Keratinocyte (primary cell): ENCODE measurements around the gene HAX1. TPM values are rescaled to one million over a fixed set of nuclear protein-coding genes. Genes with fewer than 3 reads are reported as not detected.
A peak's percentile ranks its signal among the peaks of the same experiment; 100 is the strongest.
"Not testable (repeated sequence)": the region's sequence is repeated elsewhere in the genome, so short reads cannot be mapped to it uniquely, and the experiment has no call there.

Experiments used
- DNase-seq: peaks from one replicate; pipeline ENCODE4 v3.0.0-alpha.2; 2011; ENCODE audit warnings: low read depth, missing footprints, low spot score
- FAIRE-seq: peaks from 2 replicates; lab custom pipeline; 2011; peaks lifted over from hg19 to GRCh38; lab: Jason Lieb, UNC
- H2AFZ ChIP-seq: 2 replicates; pipeline ENCODE4 v1.6.0; 2012; ENCODE audit warnings: low read length, control low read depth, inconsistent platforms; ENCODE audit not compliant: control insufficient read depth
- H3K27ac ChIP-seq: 2 replicates; pipeline ENCODE4 v1.5.1; 2011; ENCODE audit warnings: low read length; ENCODE audit not compliant: control insufficient read depth, insufficient read depth
- H3K27me3 ChIP-seq: 3 replicates; pipeline ENCODE4 v1.6.0; 2011; ENCODE audit warnings: low read length; ENCODE audit not compliant: control insufficient read depth, insufficient read depth; ENCODE audit errors: extremely low read depth
- H3K36me3 ChIP-seq, 2 experiments: 2 replicates in 1 of 2; 3 replicates in 1 of 2; pipeline ENCODE4 v1.5.1; 2011; ENCODE audit warnings: low read length in 2 of 2, mild to moderate bottlenecking in 1 of 2; ENCODE audit not compliant: control insufficient read depth in 2 of 2, insufficient read depth in 2 of 2; ENCODE audit errors: extremely low read depth in 1 of 2
- H3K4me1 ChIP-seq: 3 replicates; pipeline ENCODE4 v1.5.1; 2011; ENCODE audit warnings: low read length; ENCODE audit not compliant: control insufficient read depth, insufficient read depth; ENCODE audit errors: extremely low read depth
- H3K4me2 ChIP-seq: 3 replicates; pipeline ENCODE4 v1.6.0; 2011; ENCODE audit warnings: low read depth, low read length; ENCODE audit not compliant: control insufficient read depth, insufficient read depth; ENCODE audit errors: extremely low read depth
- H3K4me3 ChIP-seq, 3 experiments: fragments of 200-600 bp in 1 of 3; sonication (generic) in 1 of 3; 2 replicates in 2 of 3; 3 replicates in 1 of 3; pipeline ENCODE4 v1.5.1; 2011 to 2016; ENCODE audit warnings: low read length in 3 of 3, mild to moderate bottlenecking in 3 of 3, control low read depth in 2 of 3, inconsistent platforms in 1 of 3, low read depth in 1 of 3, mixed read lengths in 1 of 3, mixed run types in 1 of 3, moderate library complexity in 1 of 3; ENCODE audit not compliant: control insufficient read depth in 2 of 3, insufficient read depth in 2 of 3; ENCODE audit errors: extremely low read depth in 1 of 3
- H3K79me2 ChIP-seq: 2 replicates; pipeline ENCODE4 v1.6.0; 2012; ENCODE audit warnings: low read length; ENCODE audit not compliant: control insufficient read depth, insufficient read depth
- H3K9ac ChIP-seq: 3 replicates; pipeline ENCODE4 v1.6.0; 2011; ENCODE audit warnings: low read length; ENCODE audit not compliant: control insufficient read depth, insufficient read depth; ENCODE audit errors: extremely low read depth
- H3K9me1 ChIP-seq: 3 replicates; pipeline ENCODE4 v1.6.0; 2011; ENCODE audit warnings: low read length; ENCODE audit not compliant: control insufficient read depth, insufficient read depth; ENCODE audit errors: extremely low read depth
- H3K9me3 ChIP-seq: 2 replicates; pipeline ENCODE4 v1.5.1; 2012; ENCODE audit warnings: low read depth, low read length; ENCODE audit not compliant: control insufficient read depth
- H4K20me1 ChIP-seq: 3 replicates; pipeline ENCODE4 v1.6.0; 2011; ENCODE audit warnings: low read length; ENCODE audit not compliant: control insufficient read depth, insufficient read depth; ENCODE audit errors: extremely low read depth
- CTCF ChIP-seq, 3 experiments: IDR thresholded peaks in 1 of 3; conservative IDR thresholded peaks in 1 of 3; optimal IDR thresholded peaks in 1 of 3; 2 replicates in 2 of 3; 3 replicates in 1 of 3; pipeline versions ENCODE3 to v1.5.1; 2011; ENCODE audit warnings: low read length in 3 of 3, mild to moderate bottlenecking in 3 of 3, moderate library complexity in 2 of 3, control low read depth in 1 of 3, inconsistent platforms in 1 of 3; ENCODE audit not compliant: insufficient read depth in 2 of 3; ENCODE audit errors: extremely low read depth in 1 of 3
- EZH2 ChIP-seq: IDR thresholded peaks from one replicate; pipeline ENCODE4 v1.6.1; 2012; ENCODE audit warnings: inconsistent platforms, mild to moderate bottlenecking, low read length, moderate library complexity
- dilution Hi-C: fragments of 300-500 bp; cut with MboI; formaldehyde crosslinking; loops from one replicate; pipeline ENCODE4 v1.7.0; 2020; ENCODE audit warnings: low sequenced_read_pairs; ENCODE audit not compliant: extremely low pct_ligation_motif_present
- polyA plus RNA-seq, 5 experiments: library from polyadenylated mRNA; depleted of rRNA in 3 of 5; stranded (reverse) in 3 of 5; stranded (forward) in 1 of 5; unstranded in 1 of 5; fragments of >200 nt; gene quantifications; 1 replicate in 1 of 5; 2 replicates in 3 of 5; 3 replicates in 1 of 5; pipeline versions ENCODE4 v1.2.1 to v1.2.3, GENCODE V29; 2011 to 2012; ENCODE audit warnings: missing spikeins in 2 of 5, low read depth in 1 of 5, low replicate concordance in 1 of 5

The HAX1 gene
- polyA plus RNA-seq, 1 donor (not counting 4 experiments of a cell fraction or from before 2014, with no cell fraction given): 110 TPM

DNA sequence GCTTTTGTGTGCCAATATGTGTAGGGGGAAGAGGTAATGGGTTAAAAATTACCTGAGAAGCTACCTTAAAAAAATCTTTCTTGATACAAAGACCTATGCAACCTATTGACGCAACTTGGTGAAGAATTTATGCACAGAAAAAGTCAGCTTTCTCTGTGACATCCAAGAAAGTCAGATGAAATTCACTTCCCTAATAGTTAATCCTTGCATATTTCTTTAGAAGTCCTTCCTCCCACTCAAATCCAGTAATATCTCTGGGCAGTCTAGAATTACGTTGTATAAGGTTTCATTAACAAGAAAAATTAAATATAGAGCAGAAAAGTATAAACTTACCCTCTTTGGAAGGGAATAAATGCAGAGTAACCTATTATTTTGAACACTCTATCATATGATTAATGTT, 48.8 kb upstream of the HAX1 start:
- peaks cover 3% of the 10 kb centered on the region for H3K9me1 ChIP-seq
- no peaks in the 10 kb centered on the region for H3K27me3 ChIP-seq
- no peak overlapping the region for H2AFZ ChIP-seq
- H3K36me3 ChIP-seq: peaks cover 11 to 33% of the 10 kb centered on the region in 2 experiments
- DNase-seq: no peak
- H3K4me2 ChIP-seq: peak overlapping the region; percentile 29
- H3K4me1 ChIP-seq: peaks cover 12% of the 10 kb centered on the region
- dilution Hi-C loops: no loop called here
- no peak overlapping the region for H3K27ac ChIP-seq
- TF ChIP-seq CTCF (optimal IDR thresholded peaks at IDR 0.05 in 1 of 3, IDR thresholded peaks at IDR 0.05 in 1 of 3, conservative IDR thresholded peaks at IDR 0.05 in 1 of 3; ENCODE audit: extremely low read depth in 1 of 3, insufficient read depth in 2 of 3, low read length in 3 of 3) (no peak), EZH2 (no peak)
- no peak overlapping the region for H3K9ac ChIP-seq
- FAIRE-seq: no peak
- H3K4me3 ChIP-seq: no peak overlapping the region
- peaks cover 10% of the 10 kb centered on the region for H4K20me1 ChIP-seq
- H3K9me3 ChIP-seq: no peaks in the 10 kb centered on the region
- H3K79me2 ChIP-seq: peaks cover 89% of the 10 kb centered on the region

DNA sequence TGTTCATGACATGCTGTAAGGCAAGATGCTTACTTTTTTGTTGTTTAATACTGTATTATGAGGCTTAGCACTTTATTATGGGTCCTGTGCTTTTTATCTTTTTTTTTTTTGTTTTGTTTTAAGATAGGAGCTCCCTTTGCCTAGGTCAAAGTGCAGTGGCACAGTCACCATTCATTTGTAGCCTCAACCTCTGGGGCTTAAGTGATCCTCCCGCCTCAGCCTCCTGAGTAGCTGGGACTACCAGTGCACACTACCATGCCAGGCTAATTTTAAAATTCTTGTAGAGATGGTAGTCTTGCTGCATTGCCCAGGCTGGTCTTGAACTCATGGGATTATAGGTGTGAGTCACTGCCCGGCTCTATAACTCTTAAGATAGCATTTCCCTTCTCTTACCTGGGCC, 47.1 kb upstream of the HAX1 start:
- Histone ChIP-seq H3K9me1 (peaks cover 3% of the 10 kb centered on the region), H3K27ac (no peak overlapping the region), H3K4me3 (no peak overlapping the region), H3K4me2 (no peak overlapping the region), H4K20me1 (peaks cover 10% of the 10 kb centered on the region), H3K79me2 (peaks cover 84% of the 10 kb centered on the region), H3K36me3 (peaks cover 20 to 37% of the 10 kb centered on the region in 2 experiments), H2AFZ (no peak overlapping the region), H3K9ac (no peak overlapping the region), H3K27me3 (no peaks in the 10 kb centered on the region), H3K4me1 (peaks cover 6% of the 10 kb centered on the region), H3K9me3 (no peaks in the 10 kb centered on the region)
- TF ChIP-seq CTCF (optimal IDR thresholded peaks at IDR 0.05 in 1 of 3, IDR thresholded peaks at IDR 0.05 in 1 of 3, conservative IDR thresholded peaks at IDR 0.05 in 1 of 3; ENCODE audit: extremely low read depth in 1 of 3, insufficient read depth in 2 of 3, low read length in 3 of 3): no peak
- TF ChIP-seq EZH2: no peak
- no peak for DNase-seq
- dilution Hi-C loops: no loop called here
- no peak for FAIRE-seq

DNA sequence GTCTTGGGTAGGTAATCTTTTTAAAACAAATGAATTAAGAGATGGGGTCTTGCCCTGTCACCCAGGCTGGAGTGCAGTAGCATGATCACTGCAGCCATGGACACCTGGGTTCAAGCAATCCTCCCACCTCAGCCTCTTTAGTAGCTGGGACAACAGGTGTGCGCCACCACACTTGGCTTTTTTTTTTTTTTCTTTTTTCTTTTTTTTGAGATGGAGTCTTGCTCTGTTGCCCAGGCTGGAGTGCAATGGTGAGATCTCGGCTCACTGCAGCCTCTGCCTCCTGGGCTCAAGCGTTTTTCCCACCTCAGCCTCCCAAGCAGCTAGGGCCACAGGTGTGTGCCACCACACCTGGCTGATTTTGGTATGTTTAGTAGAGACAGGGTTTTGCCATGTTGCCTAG, 41.3 kb upstream of the HAX1 start:
- H3K27me3 ChIP-seq, FAIRE-seq, DNase-seq, H2AFZ ChIP-seq, H3K4me1 ChIP-seq, dilution Hi-C loops, H3K4me2 ChIP-seq, H3K9me3 ChIP-seq, H3K9ac ChIP-seq, H3K9me1 ChIP-seq, H4K20me1 ChIP-seq, H3K4me3 ChIP-seq, H3K27ac ChIP-seq: not testable (repeated sequence)
- H3K36me3 ChIP-seq: peaks cover 40 to 44% of the 10 kb centered on the region in 2 experiments
- H3K79me2 ChIP-seq: peaks cover 64% of the 10 kb centered on the region

DNA sequence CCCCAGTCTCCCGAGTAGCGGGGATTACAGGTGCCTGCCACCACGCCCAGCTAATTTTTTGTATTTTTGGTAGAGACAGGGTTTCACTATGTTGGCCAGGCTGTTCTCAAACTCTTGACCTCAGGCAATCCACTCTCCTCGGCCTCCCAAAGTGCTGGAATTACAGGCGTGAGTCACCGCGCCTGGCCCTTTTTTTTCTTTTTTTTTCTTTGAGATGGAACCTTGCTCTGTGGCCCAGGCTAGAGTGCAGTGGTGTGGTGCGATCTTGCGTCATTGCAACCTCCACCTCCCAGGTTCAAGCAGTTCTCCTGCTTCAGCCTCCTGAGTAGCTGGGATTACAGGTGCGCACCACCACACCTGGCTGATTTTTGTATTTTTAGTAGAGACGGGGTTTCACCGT, 39.3 kb upstream of the HAX1 start:
- H3K9ac ChIP-seq, H3K27ac ChIP-seq, H3K27me3 ChIP-seq, DNase-seq, FAIRE-seq, H3K4me2 ChIP-seq, H3K9me1 ChIP-seq, H3K4me3 ChIP-seq, H3K4me1 ChIP-seq, H2AFZ ChIP-seq, H3K9me3 ChIP-seq, H4K20me1 ChIP-seq, dilution Hi-C loops: not testable (repeated sequence)
- peaks cover 66% of the 10 kb centered on the region for H3K79me2 ChIP-seq
- H3K36me3 ChIP-seq: peaks cover 33 to 41% of the 10 kb centered on the region in 2 experiments
